RWPE2 (cell line): ENCODE data around the gene RFX2.

ENCODE experiments used
- ATAC-seq: fragments of 200-7000 bp; cut with Tn5 transposase; 3 replicates; pipeline ENCODE4 v1.9.1; 2021; ENCODE audit warnings: low read depth
- DNase-seq: peaks from one replicate; pipeline ENCODE4 v3.0.0-alpha.2; 2020; ENCODE audit warnings: low spot score
- H3K27ac ChIP-seq: fragments of 450-650 bp; 2 replicates; pipeline ENCODE4 v1.5.1; 2017; ENCODE audit warnings: mild to moderate bottlenecking; ENCODE audit not compliant: poor library complexity, severe bottlenecking
- H3K27me3 ChIP-seq: fragments of 250-450 bp; sonication (Bioruptor Pico); 2 replicates; pipeline ENCODE4 v1.5.1; 2021; ENCODE audit warnings: mild to moderate bottlenecking, moderate library complexity; ENCODE audit not compliant: insufficient read depth, poor library complexity, severe bottlenecking
- H3K36me3 ChIP-seq: fragments of 250-450 bp; sonication (Bioruptor Pico); 2 replicates; pipeline ENCODE4 v1.5.1; 2020; ENCODE audit warnings: low read depth, mild to moderate bottlenecking, moderate library complexity
- H3K4me1 ChIP-seq: fragments of 250-450 bp; sonication (Bioruptor Pico); 2 replicates; pipeline ENCODE4 v1.5.1; 2021; ENCODE audit warnings: mild to moderate bottlenecking, moderate library complexity; ENCODE audit not compliant: insufficient read depth, poor library complexity, severe bottlenecking
- H3K4me3 ChIP-seq: fragments of 250-450 bp; sonication (Bioruptor Pico); 2 replicates; pipeline ENCODE4 v1.5.1; 2021; ENCODE audit warnings: mild to moderate bottlenecking, moderate library complexity; ENCODE audit not compliant: severe bottlenecking
- H3K9me3 ChIP-seq: fragments of 250-450 bp; sonication (Bioruptor Pico); 2 replicates; pipeline ENCODE4 v1.5.1; 2021; ENCODE audit warnings: mild to moderate bottlenecking, moderate library complexity; ENCODE audit not compliant: severe bottlenecking
- CTCF ChIP-seq: fragments of 450-650 bp; IDR thresholded peaks from one replicate; pipeline ENCODE4 v1.5.1; 2017; ENCODE audit warnings: mild to moderate bottlenecking, moderate library complexity; ENCODE audit not compliant: poor library complexity, severe bottlenecking

Gene RFX2

GRCh38 chr19:5959260-5960004 lies 150.9 kb downstream of the RFX2 start:
- H3K4me1 ChIP-seq = peaks cover 7% of the 10 kb centered on the region
- H3K9me3 ChIP-seq = no peaks in the 10 kb centered on the region
- no peak for DNase-seq
- ATAC-seq = no peak
- no peak overlapping the region for H3K27ac ChIP-seq
- H3K36me3 ChIP-seq = no peaks in the 10 kb centered on the region
- TF ChIP-seq CTCF = no peak
- no peak overlapping the region for H3K4me3 ChIP-seq
- no peaks in the 10 kb centered on the region for H3K27me3 ChIP-seq

GRCh38 chr19:5958851-5959122 lies 151.5 kb downstream of the RFX2 start:
- no peak for TF ChIP-seq CTCF
- Histone ChIP-seq H3K4me1 (peaks cover 11% of the 10 kb centered on the region), H3K9me3 (no peaks in the 10 kb centered on the region), H3K27me3 (no peaks in the 10 kb centered on the region), H3K27ac (no peak overlapping the region), H3K36me3 (no peaks in the 10 kb centered on the region), H3K4me3 (no peak overlapping the region)
- no peak for DNase-seq
- ATAC-seq = no peak

DNA sequence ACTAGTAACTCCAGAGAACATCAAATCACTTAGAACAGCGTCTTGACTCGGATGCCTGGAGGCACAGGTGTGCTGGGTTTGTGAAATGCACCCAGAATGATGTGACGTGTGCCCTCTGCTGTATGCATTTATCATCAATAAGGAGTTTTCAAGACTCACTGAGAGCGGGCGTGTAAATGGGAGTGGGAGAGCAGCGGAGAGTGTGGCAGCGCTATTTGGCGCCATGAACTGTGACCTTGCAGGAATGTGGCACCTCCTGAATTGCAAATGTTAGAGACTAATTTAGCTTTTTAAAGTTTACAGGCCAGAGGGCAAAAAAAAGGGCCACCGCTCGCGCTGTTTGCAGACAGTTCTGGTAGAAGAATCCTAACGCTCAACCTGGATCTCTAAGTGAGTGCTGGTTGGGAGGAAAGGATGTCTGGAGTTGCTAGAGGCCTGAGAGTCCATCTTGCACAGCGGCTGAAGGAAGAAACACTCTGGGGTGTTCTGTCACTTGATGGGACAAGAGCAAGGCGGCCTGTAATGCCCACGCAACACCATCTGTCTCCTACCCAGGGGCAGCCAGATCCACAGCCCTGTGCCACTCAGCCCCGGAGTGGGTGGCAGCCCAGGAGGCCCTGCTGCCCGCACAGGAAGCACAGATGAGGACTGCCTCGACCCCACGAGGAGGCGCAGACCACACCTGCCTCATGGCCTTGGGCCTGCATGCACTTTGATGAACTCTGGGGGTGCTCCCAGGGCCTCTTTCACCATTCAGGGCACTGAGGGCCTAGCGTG lies 152.0 kb downstream of the RFX2 start:
- H3K27me3 ChIP-seq = no peaks in the 10 kb centered on the region
- H3K4me3 ChIP-seq = no peak overlapping the region
- peaks cover 16% of the 10 kb centered on the region for H3K4me1 ChIP-seq
- DNase-seq (no peak), ATAC-seq (no peak)
- no peaks in the 10 kb centered on the region for H3K36me3 ChIP-seq
- H3K9me3 ChIP-seq = no peaks in the 10 kb centered on the region
- TF ChIP-seq CTCF = no peak
- H3K27ac ChIP-seq = no peak overlapping the region

GRCh38 chr19:5957170-5957569 lies 153.1 kb downstream of the RFX2 start:
- Histone ChIP-seq H3K27ac (no peak overlapping the region), H3K4me1 (peaks cover 16% of the 10 kb centered on the region), H3K36me3 (no peaks in the 10 kb centered on the region), H3K9me3 (no peaks in the 10 kb centered on the region), H3K27me3 (no peaks in the 10 kb centered on the region), H3K4me3 (no peak overlapping the region)
- DNase-seq (no peak), ATAC-seq (no peak)
- TF ChIP-seq CTCF = no peak

DNA sequence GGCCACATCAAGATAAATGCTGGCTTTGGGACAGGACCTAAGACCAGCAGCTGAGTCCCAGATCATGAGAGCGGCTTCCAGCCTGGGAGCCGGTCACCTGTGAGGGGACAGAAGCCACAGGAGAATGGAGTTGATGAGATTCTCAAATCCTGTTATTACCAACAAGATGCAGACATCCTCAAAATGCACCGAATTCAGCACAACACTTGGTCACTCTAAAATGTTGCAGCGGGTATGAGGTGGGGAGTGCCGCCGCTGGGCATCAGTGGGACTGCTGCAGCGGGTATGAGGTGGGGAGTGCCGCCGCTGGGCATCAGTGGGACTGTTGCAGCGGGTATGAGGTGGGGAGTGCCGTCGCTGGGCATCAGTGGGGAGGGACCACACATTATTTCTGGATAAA lies 153.6 kb downstream of the RFX2 start:
- H3K4me3 ChIP-seq = no peak overlapping the region
- peaks cover 14% of the 10 kb centered on the region for H3K4me1 ChIP-seq
- H3K9me3 ChIP-seq = no peaks in the 10 kb centered on the region
- DNase-seq (no peak), ATAC-seq (no peak)
- no peaks in the 10 kb centered on the region for H3K36me3 ChIP-seq
- H3K27ac ChIP-seq = no peak overlapping the region
- H3K27me3 ChIP-seq = no peaks in the 10 kb centered on the region
- TF ChIP-seq CTCF = no peak
